HepG2 (cell line): ENCODE data around the gene S100A5. TPM values are rescaled to one million over a fixed set of nuclear protein-coding genes. Genes with fewer than 3 reads are reported as not detected.
A peak's percentile ranks its signal among the peaks of the same experiment; 100 is the strongest.

Source experiments
- E2F2 ChIP-seq: sonication (generic); formaldehyde crosslinking; IDR thresholded peaks from 2 replicates; pipeline ENCODE4 v1.4.0; 2020; ENCODE audit warnings: missing genetic modification reagents, borderline replicate concordance
- HINFP ChIP-seq: sonication (generic); formaldehyde crosslinking; IDR thresholded peaks from 2 replicates; pipeline ENCODE4 v1.4.0; 2020; ENCODE audit warnings: low read depth, mild to moderate bottlenecking, missing genetic modification reagents
- HNRNPL ChIP-seq: fragments of 200-400 bp; formaldehyde crosslinking; IDR thresholded peaks from 2 replicates; pipeline ENCODE4 v1.6.1; 2017; ENCODE audit warnings: mild to moderate bottlenecking, low read depth, low read length
- IRF9 ChIP-seq: sonication (generic); formaldehyde crosslinking; IDR thresholded peaks from 2 replicates; pipeline ENCODE4 v1.8.0; 2022; ENCODE audit warnings: missing genetic modification reagents, mild to moderate bottlenecking, borderline replicate concordance
- RBM22 ChIP-seq: fragments of 200-400 bp; formaldehyde crosslinking; optimal IDR thresholded peaks from 2 replicates; pipeline ENCODE3; 2017; ENCODE audit warnings: mild to moderate bottlenecking, low read length, moderate library complexity
- RCOR2 ChIP-seq: IDR thresholded peaks from 2 replicates; pipeline ENCODE4 v1.6.1; 2016; ENCODE audit warnings: missing biosample characterization, missing genetic modification reagents
- SAP130 ChIP-seq: IDR thresholded peaks from 2 replicates; pipeline ENCODE4 v1.6.1; 2016; ENCODE audit warnings: low read depth
- SNAPC2 ChIP-seq: sonication (generic); formaldehyde crosslinking; IDR thresholded peaks from 2 replicates; pipeline ENCODE4 v1.8.1; 2022; ENCODE audit warnings: mild to moderate bottlenecking, missing genetic modification reagents
- SOX5 ChIP-seq: IDR thresholded peaks from 2 replicates; pipeline ENCODE4 v1.6.1; 2016; ENCODE audit warnings: borderline replicate concordance
- SRSF9 ChIP-seq: fragments of 200-400 bp; formaldehyde crosslinking; IDR thresholded peaks from 2 replicates; pipeline ENCODE4 v1.6.1; 2018; ENCODE audit warnings: borderline replicate concordance, mild to moderate bottlenecking, low read depth, low read length; ENCODE audit not compliant: insufficient read depth, poor library complexity, severe bottlenecking
- SSRP1 ChIP-seq: IDR thresholded peaks from 2 replicates; pipeline ENCODE4 v1.6.1; 2016; ENCODE audit warnings: control low read depth
- STAG1 ChIP-seq: sonication (generic); formaldehyde crosslinking; IDR thresholded peaks from 2 replicates; pipeline ENCODE4 v1.4.0; 2020; ENCODE audit warnings: missing genetic modification reagents
- TBX2 ChIP-seq: sonication (generic); formaldehyde crosslinking; IDR thresholded peaks from 2 replicates; pipeline ENCODE4 v1.5.0; 2020; ENCODE audit warnings: missing genetic modification reagents, mild to moderate bottlenecking, borderline replicate concordance
- TFDP2 ChIP-seq: sonication (generic); formaldehyde crosslinking; IDR thresholded peaks from 2 replicates; pipeline ENCODE4 v1.4.0; 2020; ENCODE audit warnings: missing genetic modification reagents
- ZBTB7B ChIP-seq: sonication (generic); formaldehyde crosslinking; IDR thresholded peaks from 2 replicates; pipeline ENCODE4 v1.4.0; 2020; ENCODE audit warnings: missing genetic modification reagents
- ZFX ChIP-seq: sonication (generic); formaldehyde crosslinking; IDR thresholded peaks from 2 replicates; pipeline ENCODE4 v1.4.0; 2020; ENCODE audit warnings: mild to moderate bottlenecking, low read depth, missing genetic modification reagents, moderate library complexity
- ZNF121 ChIP-seq: sonication (generic); formaldehyde crosslinking; IDR thresholded peaks from 2 replicates; pipeline ENCODE4 v1.5.0; 2020; ENCODE audit warnings: mild to moderate bottlenecking, missing genetic modification reagents
- ZNF260 ChIP-seq: sonication (generic); formaldehyde crosslinking; IDR thresholded peaks from 2 replicates; pipeline ENCODE4 v1.4.0; 2020; ENCODE audit warnings: missing genetic modification reagents, low read depth, mild to moderate bottlenecking, borderline replicate concordance
- ZNF326 ChIP-seq: sonication (generic); formaldehyde crosslinking; IDR thresholded peaks from 2 replicates; pipeline ENCODE4 v1.4.0; 2020; ENCODE audit warnings: missing genetic modification reagents, borderline replicate concordance
- ZNF460 ChIP-seq: sonication (generic); formaldehyde crosslinking; IDR thresholded peaks from 2 replicates; pipeline ENCODE4 v1.5.1; 2020; ENCODE audit warnings: missing genetic modification reagents, mild to moderate bottlenecking, borderline replicate concordance
- ZSCAN22 ChIP-seq: sonication (generic); formaldehyde crosslinking; IDR thresholded peaks from 2 replicates; pipeline ENCODE4 v1.4.0; 2020; ENCODE audit warnings: mild to moderate bottlenecking, missing genetic modification reagents
- polyA plus RNA-seq, 8 experiments: library from polyadenylated mRNA; depleted of rRNA in 3 of 8; stranded (reverse) in 7 of 8; unstranded in 1 of 8; fragments of >200 nt; fragmentation: Illumina TruSeq in 4 of 8; extraction: Trizol in 4 of 8; gene quantifications; 2 replicates each; pipeline versions ENCODE4 v1.2.1 to v1.2.3, GENCODE V29; 2011 to 2016; ENCODE audit warnings: low read depth in 4 of 8, missing spikeins in 1 of 8, mixed read lengths in 1 of 8; ENCODE audit not compliant: insufficient read depth in 1 of 8
- total RNA-seq, 5 experiments: library from RNA; depleted of rRNA; stranded (reverse); fragments of >200 nt; fragmentation: Illumina TruSeq; extraction: Trizol; gene quantifications; 2 replicates each; pipeline ENCODE4 v1.2.3, GENCODE V29; 2016; ENCODE audit warnings: low read depth in 1 of 5
- TF ChIP-seq, protein P1 (sequence below): sonication (generic); formaldehyde crosslinking; IDR thresholded peaks from 2 replicates; pipeline ENCODE4 v1.9.0; 2022; ENCODE audit warnings: low read depth, missing genetic modification reagents

S100A5 gene
- total and polyA plus RNA-seq, 2 of the 13 experiments (the other 11 are each of a cell fraction or from before 2014, with no cell fraction given) = not detected

DNA sequence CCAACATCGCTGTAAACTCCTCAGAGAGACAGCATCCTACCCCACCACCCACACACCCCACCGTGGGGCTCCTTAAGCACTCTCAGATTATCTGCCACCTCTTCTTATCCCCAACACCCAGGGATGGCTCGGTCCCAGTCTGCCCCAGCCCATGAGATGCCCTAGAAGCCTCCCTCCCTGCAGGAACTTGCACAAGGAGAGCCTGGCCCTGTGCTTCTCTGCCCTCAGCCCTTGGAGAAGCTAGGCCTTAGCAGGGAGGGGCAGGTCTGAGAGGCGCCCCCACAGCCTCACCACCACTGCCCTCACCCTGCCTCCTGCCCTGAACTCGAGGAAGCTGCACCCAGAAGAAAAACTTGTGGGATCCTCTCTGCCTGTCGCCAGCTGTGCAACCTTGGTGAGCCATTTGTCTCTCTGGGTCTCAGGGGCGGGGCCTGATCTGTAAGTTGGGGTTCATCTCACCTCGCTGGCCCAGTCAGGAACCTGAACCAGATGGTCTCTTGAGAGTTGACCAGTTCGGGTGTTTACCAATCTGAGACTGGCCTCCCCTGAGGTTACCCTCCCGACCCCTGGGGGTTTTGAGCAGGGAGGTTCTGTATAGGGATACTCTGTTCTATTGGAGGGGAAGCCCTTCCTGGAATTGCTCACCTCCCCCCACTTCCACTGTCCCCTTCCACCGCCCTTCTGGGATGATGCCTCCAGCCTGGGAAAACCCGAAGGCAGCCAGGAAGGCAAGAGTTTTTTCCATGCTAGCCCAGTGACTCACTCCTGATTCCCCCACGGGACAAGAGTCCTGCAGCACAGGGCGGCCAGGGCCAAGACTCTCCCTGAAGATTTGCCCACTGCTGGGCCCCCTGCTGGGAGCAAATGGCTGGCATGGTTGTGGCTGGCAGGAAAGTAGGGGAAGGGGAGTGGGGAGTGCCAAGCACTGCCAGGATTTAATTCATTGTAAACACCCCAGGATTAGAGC lies 8.3 kb upstream of the S100A5 start, which contains the start of gene S100A3 (continued):
- no peak for TF ChIP-seq E2F2
- 0 out of 2 replicates have a peak, but pooled peaks have one; percentile 68 for TF ChIP-seq HNRNPL
- no peak for TF ChIP-seq STAG1 (CRISPR knock-in tag)
- TF ChIP-seq ZFX (CRISPR knock-in tag) = no peak
- no peak for TF ChIP-seq ZNF260 (CRISPR knock-in tag)
- no peak for TF ChIP-seq IRF9 (CRISPR knock-in tag)
- TF ChIP-seq RCOR2 (CRISPR knock-in tag) = no peak
- no peak for TF ChIP-seq ZSCAN22 (CRISPR knock-in tag)
- TF ChIP-seq, protein P1, sequence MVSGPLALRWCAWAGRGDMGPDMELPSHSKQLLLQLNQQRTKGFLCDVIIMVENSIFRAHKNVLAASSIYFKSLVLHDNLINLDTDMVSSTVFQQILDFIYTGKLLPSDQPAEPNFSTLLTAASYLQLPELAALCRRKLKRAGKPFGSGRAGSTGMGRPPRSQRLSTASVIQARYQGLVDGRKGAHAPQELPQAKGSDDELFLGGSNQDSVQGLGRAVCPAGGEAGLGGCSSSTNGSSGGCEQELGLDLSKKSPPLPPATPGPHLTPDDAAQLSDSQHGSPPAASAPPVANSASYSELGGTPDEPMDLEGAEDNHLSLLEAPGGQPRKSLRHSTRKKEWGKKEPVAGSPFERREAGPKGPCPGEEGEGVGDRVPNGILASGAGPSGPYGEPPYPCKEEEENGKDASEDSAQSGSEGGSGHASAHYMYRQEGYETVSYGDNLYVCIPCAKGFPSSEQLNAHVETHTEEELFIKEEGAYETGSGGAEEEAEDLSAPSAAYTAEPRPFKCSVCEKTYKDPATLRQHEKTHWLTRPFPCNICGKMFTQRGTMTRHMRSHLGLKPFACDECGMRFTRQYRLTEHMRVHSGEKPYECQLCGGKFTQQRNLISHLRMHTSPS (CRISPR knock-in tag) = 0 out of 2 replicates have a peak, but pooled peaks have one; percentile 24
- no peak; the same call in 1 of the 2 replicates for TF ChIP-seq TBX2 (CRISPR knock-in tag)
- TF ChIP-seq HINFP (CRISPR knock-in tag) = no peak
- no peak for TF ChIP-seq RBM22
- TF ChIP-seq SOX5 (CRISPR knock-in tag) = no peak
- TF ChIP-seq ZNF460 (CRISPR knock-in tag) = no peak
- TF ChIP-seq SNAPC2 (CRISPR knock-in tag) = no peak
- no peak for TF ChIP-seq SAP130
- TF ChIP-seq ZBTB7B (CRISPR knock-in tag) = no peak
- TF ChIP-seq ZNF121 (CRISPR knock-in tag) = no peak
- TF ChIP-seq TFDP2 (CRISPR knock-in tag) = no peak
- TF ChIP-seq ZNF326 (CRISPR knock-in tag) = no peak
- TF ChIP-seq SRSF9 = no peak
- TF ChIP-seq SSRP1 (CRISPR knock-in tag) = no peak
